ENCODE data around the gene LAMA4. TPM values are rescaled to one million over a fixed set of nuclear protein-coding genes. Genes with fewer than 3 reads are reported as not detected.

LAMA4 gene
- total and polyA plus RNA-seq, 2 of the 13 experiments (the other 11 are each of a cell fraction or from before 2014, with no cell fraction given), result not detected

- Histone ChIP-seq H3K9me3 (ENCODE audit: low read length) (no peaks in the 10 kb centered on the region), H3K9ac (ENCODE audit: insufficient read depth, low read depth, low read length) (no peak overlapping the region), H3K36me3 (replicated peaks in 1 of 2; ENCODE audit: control insufficient read depth in 1 of 2, insufficient read depth in 2 of 2, low read length in 2 of 2) (no peaks in the 10 kb centered on the region), H3K79me2 (ENCODE audit: insufficient read depth, low read length) (no peaks in the 10 kb centered on the region), H3K4me1 (ENCODE audit: insufficient read depth, low read length) (peaks cover 17% of the 10 kb centered on the region), H3K27ac (ENCODE audit: extremely low read length, insufficient read depth, low read length) (no peak overlapping the region), H3K4me2 (ENCODE audit: low read depth, low read length) (no peak overlapping the region), H3K27me3 (ENCODE audit: control insufficient read depth in 1 of 2, insufficient read depth in 2 of 2, low read length in 2 of 2) (peaks cover 0 to 2% of the 10 kb centered on the region in 2 experiments; a peak in 1 of 5 replicates), H3K4me3 (replicated peaks in 1 of 3; ENCODE audit: insufficient read depth in 1 of 3, low read depth in 2 of 3, low read length in 3 of 3) (no peak overlapping the region), H2AFZ (ENCODE audit: low read length) (no peak overlapping the region), H4K20me1 (ENCODE audit: insufficient read depth, low read length) (no peaks in the 10 kb centered on the region)
- DNase-seq (ENCODE audit: low spot score) (no peak), FAIRE-seq (no peak), ATAC-seq (no peak)
- intact Hi-C loops (cut with micrococcal nuclease; ENCODE audit: unreplicated experiment) (no loop called here), in situ Hi-C loops (cut with HindIII; ENCODE audit: extremely low pct_ligation_motif_present, low pct_unique_long_range_greater_than_20kb) (no loop called here)
- BruUV-seq (replicated peaks), result no TSS peak
- WGBS (ENCODE audit: low lambda C conversion rate), result 21% methylated on average over 2 of the region's 2 CpGs
- POLR2A ChIA-PET, result no interaction called here
- CTCF ChIA-PET (ENCODE audit: low intra/inter-chr PET ratio, low total read pairs), result no interaction called here
- TF ChIP-seq IRF2 (CRISPR knock-in tag; IDR thresholded peaks at IDR 0.05), result no peak
- no peak for TF ChIP-seq PHF8 (CRISPR knock-in tag; IDR thresholded peaks at IDR 0.05)
- TF ChIP-seq ZNF501 (CRISPR knock-in tag; IDR thresholded peaks at IDR 0.05), result no peak
- TF ChIP-seq PHF20 (CRISPR knock-in tag; IDR thresholded peaks at IDR 0.05), result no peak
- no peak for TF ChIP-seq ZNF230 (CRISPR knock-in tag; IDR thresholded peaks at IDR 0.05)
- no peak for TF ChIP-seq ZNF780A (CRISPR knock-in tag; IDR thresholded peaks at IDR 0.05)
- no peak for TF ChIP-seq HMG20B (CRISPR knock-in tag; conservative IDR thresholded peaks at IDR 0.05)
- TF ChIP-seq GATAD1 (CRISPR knock-in tag; IDR thresholded peaks at IDR 0.05), result no peak
- TF ChIP-seq, protein P1, sequence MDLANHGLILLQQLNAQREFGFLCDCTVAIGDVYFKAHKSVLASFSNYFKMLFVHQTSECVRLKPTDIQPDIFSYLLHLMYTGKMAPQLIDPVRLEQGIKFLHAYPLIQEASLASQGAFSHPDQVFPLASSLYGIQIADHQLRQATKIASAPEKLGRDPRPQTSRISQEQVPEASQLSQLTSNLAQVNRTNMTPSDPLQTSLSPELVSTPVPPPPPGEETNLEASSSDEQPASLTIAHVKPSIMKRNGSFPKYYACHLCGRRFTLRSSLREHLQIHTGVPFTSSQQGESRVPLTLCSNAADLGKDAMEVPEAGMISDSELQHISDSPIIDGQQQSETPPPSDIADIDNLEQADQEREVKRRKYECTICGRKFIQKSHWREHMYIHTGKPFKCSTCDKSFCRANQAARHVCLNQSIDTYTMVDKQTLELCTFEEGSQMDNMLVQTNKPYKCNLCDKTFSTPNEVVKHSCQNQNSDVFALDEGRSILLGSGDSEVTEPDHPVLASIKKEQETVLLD (CRISPR knock-in tag; IDR thresholded peaks at IDR 0.05; ENCODE audit: low read depth), result no peak
- no peak for TF ChIP-seq ONECUT2 (CRISPR knock-in tag; IDR thresholded peaks at IDR 0.05)
- no peak for TF ChIP-seq ZNF841 (CRISPR knock-in tag; IDR thresholded peaks at IDR 0.05; ENCODE audit: borderline replicate concordance)
- TF ChIP-seq, protein P2, sequence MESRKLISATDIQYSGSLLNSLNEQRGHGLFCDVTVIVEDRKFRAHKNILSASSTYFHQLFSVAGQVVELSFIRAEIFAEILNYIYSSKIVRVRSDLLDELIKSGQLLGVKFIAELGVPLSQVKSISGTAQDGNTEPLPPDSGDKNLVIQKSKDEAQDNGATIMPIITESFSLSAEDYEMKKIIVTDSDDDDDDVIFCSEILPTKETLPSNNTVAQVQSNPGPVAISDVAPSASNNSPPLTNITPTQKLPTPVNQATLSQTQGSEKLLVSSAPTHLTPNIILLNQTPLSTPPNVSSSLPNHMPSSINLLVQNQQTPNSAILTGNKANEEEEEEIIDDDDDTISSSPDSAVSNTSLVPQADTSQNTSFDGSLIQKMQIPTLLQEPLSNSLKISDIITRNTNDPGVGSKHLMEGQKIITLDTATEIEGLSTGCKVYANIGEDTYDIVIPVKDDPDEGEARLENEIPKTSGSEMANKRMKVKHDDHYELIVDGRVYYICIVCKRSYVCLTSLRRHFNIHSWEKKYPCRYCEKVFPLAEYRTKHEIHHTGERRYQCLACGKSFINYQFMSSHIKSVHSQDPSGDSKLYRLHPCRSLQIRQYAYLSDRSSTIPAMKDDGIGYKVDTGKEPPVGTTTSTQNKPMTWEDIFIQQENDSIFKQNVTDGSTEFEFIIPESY (CRISPR knock-in tag; IDR thresholded peaks at IDR 0.05), result no peak
- no peak for TF ChIP-seq POLR2AphosphoS2 (IDR thresholded peaks at IDR 0.05; ENCODE audit: low read depth, low read length)
- TF ChIP-seq TCF7L2 (IDR thresholded peaks at IDR 0.05; ENCODE audit: low read depth, low read length), result no peak
- no peak for TF ChIP-seq SMARCE1 (IDR thresholded peaks at IDR 0.05; ENCODE audit: borderline replicate concordance)
Observed at GRCh38 chr6:112141707-112142106, 112.7 kb downstream of the LAMA4 start.
